ENCODE data around the gene CTDP1.
"Not testable (repeated sequence)": the region's sequence is repeated elsewhere in the genome, so short reads cannot be mapped to it uniquely, and the experiment has no call there.

Gene CTDP1

DNA sequence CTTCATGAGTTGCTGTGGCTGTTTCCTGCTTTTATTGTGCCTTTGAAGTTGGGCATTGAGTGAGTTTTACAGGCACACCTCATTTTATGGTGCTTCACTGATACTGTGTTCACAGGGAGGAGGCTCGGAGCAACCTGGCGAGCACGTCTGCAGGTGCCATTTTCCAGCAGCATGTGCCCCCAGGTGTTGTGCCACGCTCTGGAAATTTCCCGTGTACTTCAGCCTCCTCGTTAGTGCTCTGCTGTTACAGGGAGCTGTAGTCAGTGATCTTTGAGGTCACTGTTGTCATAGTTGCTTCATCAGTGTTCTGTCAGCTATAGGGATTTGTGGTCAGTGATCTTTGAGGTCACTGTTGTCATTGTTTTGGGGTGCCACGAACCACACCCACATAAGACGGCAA lies 20.1 kb downstream of the CTDP1 start:
- no peak for DNase-seq (ENCODE audit: low read depth in 1 of 2, low spot score in 1 of 2)

DNA sequence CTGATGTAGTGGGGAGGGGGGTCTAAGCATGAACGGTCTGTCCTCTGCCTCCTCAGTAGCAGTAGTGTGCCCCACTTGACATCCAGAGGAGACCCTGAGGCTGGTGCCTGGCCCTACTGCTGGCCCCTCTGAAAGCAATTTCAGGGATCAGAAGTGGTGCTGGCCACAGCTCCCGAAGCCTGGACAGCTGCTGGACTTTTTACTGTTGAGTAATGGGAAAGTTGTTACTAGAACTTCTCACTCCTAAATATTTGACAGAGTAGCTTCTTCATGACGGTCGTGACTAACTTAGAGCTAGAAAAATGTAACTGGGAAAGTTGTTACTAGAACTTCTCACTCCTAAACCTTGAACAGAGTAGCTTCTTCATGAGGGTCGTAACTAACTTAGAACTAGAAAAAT lies 23.3 kb downstream of the CTDP1 start:
- no peak for DNase-seq (ENCODE audit: low read depth in 1 of 2, low spot score in 1 of 2)

DNA sequence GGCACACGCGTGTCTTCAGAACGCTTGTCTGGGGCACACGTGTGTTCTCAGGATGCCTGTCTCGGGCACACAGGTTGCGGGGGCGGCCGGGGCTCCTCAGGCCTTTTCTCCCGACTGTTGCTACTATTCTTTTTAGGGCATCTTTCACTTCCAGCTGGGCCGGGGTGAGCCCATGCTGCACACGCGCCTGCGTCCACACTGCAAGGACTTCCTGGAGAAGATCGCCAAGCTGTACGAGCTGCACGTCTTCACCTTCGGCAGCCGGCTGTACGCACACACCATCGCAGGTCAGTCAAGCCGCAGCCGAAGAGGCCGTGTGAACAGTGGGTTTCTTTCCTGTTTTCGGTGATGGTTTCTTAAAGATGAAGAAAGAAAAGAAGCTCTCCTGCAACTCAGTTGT lies 25.0 kb downstream of the CTDP1 start:
- DNase-seq (ENCODE audit: low read depth in 1 of 2, low spot score in 1 of 2) = no peak

DNA sequence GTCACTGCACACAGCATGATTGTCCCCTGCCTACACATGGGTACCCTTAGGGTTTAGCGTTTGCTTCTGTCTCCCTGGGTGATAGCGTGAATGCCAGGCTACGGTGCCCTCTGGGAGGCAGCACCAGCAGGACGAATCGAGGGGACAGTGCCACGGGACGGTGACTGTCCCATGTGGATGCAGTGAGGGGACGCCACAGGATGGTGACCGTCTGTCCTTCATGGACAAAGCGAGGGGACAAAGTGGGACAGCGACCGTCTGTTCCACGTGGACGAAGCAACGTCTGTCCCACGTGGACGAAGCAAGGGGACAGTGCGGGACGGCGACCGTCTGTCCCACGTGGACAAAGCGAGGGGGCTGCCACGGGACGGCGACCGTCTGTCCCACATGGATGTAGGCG lies 25.7 kb downstream of the CTDP1 start:
- no peak for DNase-seq (ENCODE audit: low read depth in 1 of 2, low spot score in 1 of 2)

DNA sequence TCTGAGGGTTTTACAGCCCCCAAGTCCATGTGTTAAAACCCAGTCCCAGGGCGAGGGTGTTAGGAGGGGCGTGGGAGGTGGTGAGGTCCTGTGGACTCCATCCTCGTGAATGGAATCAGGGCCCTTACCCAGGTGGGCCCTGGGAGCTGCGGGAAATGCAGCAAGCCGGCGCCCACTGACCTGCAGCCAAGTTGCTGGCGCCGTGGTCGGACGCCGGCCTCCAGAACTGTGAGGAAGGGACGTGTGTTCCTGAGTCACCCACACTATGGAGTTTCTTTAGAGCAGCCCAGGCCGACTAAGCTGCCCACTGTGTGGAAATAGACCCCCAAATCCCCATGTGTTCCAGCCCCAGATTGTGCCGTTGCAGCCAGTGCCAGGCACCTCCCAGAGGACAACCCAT lies 26.4 kb downstream of the CTDP1 start:
- no peak for DNase-seq (ENCODE audit: low read depth in 1 of 2, low spot score in 1 of 2)

DNA sequence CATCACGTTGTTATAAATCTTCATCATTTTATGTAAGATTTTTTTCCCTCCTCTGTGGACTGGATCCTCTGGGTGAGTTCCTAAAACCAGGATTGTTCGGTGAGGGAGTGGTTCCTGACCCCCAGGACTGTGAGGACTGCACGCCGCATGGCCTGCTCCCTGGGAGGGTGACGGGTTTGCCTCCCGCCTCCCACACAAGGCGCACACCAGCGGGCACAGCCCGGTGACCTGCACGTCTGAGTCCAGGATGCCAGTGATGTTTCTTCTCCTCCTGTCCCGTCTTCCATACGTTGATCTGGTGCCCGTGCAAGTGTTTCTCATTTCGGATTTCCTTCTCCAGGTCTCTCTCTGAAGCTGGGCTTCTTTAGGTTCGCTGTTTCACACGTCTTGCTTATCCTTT lies 27.1 kb downstream of the CTDP1 start:
- DNase-seq (ENCODE audit: low read depth in 1 of 2, low spot score in 1 of 2) = no peak

DNA sequence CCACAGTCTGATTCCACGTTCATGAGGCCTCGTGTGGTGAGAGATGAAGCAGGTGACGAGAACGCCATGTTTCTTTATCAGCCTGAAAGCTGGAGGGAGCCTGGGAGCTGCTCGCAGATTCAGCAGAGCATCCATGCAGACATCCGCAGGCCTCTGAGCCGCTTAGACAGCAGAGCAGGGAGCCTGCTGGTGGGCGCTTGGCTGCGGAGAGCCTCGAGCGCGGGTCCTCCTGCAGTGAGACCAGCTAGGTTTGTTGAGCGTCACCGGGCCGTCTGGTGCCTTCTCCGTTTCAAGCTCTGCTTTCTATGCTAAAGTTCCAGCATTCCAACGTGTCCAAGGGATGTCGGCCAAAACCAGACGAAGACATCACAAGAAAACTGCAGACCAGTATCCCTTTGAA lies 27.6 kb downstream of the CTDP1 start:
- no peak for DNase-seq (ENCODE audit: low read depth in 1 of 2, low spot score in 1 of 2)

DNA sequence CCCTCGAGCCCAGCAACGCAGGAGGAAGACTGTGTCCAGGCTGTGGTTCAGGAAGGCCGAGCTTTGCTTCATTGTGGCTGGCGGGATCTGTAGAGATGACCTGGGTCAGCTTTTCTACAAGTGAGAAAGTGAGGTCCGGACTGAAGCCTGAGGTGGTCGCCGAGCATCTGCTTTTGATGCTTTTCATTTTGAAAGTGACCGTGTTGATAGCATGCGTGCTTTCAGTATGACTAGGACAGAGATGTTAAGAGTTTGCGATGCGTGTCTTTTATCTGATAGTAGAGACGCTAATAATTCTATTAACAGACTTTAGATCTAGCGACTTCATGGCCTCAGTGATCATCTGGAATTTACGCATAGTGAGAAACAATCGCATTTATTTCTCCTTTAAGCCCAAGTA lies 28.1 kb downstream of the CTDP1 start:
- DNase-seq (ENCODE audit: low read depth in 1 of 2, low spot score in 1 of 2) = no peak

DNA sequence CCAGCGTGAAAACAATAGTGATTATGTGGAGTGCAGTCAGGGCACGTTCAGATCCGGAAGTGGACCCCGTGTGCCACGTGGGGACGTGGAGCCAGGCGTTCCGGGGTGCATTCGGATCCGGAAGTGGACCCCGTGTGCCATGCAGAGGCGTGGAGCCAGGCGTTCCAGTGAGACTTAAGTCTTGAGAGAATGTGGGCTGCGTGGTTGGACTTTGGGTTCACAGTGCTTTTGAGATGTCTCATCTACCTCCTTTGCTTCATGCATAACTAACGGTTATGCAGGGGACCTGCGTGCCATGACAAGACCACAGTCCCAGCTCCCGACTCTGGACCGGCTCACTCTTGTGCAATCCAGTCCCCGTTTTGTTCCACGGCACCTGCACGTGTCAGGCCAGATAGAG lies 28.8 kb downstream of the CTDP1 start:
- DNase-seq (ENCODE audit: low read depth in 1 of 2, low spot score in 1 of 2) = no peak

DNA sequence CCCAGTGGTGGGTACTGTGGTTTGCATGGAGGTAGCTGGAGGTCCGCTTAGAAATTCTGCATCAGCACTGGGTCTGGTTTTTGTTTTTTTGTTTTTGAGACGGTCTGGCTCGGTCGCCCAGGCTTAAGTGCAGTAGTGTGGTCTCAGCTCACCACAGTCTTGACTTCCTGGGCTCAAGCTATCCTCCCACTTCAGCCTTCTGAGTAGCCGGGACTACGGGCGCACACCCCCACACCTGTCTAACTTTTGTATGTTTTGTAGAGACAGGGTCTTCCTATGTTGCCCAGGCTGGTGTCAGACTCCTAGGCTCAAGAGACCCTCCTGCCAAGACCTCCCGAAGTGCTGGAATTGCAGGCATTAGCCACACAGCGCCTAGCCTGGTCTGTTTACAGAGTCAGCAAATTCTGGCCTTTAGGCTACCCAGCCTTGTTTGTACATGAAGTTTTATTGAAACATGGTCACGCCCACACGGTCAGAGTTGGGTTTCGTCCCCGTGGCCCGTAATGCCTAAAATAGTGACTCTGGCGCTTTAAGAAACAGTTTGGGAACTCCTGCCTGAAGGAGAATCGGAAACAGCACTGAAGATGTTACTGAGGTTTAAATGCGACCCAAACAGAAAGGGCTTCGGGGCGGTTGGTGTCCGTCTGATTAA lies 32.7 kb downstream of the CTDP1 start:
- no peak for DNase-seq (ENCODE audit: low read depth in 1 of 2, low spot score in 1 of 2)

DNA sequence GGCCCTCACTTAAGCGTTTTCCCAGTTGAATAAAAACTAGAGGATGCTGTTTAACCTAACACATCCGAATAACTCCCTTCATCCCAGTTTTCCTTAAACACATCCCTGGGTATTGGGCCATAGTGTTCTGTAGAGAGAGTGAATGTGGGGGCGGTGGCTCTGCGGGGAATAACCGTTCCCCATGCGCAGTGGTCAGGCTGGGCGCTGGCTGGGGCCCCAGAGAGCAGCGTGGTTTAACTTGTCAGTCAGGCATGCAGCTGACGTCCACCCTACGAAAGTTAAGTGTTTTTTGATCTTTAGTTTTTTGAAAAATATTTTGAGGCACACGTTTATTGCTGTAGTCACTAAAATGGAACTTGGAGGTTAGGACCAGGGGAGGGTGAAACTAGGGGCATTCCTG lies 33.7 kb downstream of the CTDP1 start:
- no peak for DNase-seq (ENCODE audit: low read depth in 1 of 2, low spot score in 1 of 2)

DNA sequence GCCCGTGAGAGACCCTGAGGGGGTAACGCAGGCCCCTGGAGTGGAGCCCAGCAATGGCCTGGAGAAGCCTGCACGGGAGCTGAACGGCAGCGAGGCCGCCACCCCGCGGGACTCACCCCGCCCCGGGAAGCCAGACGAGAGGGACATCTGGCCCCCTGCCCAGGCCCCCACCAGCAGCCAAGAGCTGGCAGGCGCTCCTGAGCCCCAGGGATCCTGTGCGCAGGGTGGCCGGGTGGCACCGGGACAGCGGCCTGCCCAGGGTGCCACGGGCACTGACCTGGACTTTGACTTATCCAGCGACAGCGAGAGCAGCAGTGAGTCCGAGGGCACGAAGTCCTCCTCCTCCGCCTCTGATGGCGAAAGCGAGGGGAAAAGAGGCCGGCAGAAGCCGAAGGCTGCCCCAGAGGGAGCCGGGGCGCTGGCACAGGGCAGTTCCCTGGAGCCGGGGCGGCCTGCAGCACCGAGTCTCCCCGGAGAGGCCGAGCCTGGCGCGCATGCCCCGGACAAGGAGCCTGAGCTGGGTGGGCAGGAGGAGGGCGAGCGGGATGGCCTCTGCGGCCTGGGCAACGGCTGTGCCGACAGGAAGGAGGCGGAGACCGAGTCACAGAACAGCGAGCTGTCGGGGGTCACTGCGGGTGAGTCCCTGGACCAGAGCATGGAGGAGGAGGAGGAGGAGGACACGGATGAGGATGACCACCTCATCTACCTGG lies 35.1 kb downstream of the CTDP1 start:
- DNase-seq (ENCODE audit: low read depth in 1 of 2, low spot score in 1 of 2) = no peak

DNA sequence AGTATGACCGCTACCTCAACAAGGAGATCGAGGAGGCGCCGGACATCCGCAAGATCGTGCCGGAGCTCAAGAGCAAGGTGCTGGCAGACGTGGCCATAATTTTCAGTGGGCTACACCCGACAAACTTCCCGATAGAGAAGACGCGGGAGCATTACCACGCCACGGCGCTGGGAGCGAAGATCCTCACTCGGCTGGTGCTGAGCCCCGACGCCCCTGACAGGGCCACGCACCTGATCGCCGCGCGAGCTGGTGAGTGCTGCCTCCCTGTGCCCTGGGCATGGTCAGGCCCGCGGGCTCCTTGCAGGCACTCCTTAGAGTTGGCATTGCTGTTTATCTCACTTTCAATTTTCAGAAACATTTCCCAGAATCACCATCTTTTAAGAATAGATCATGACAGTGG lies 35.7 kb downstream of the CTDP1 start:
- DNase-seq (ENCODE audit: low read depth in 1 of 2, low spot score in 1 of 2) = no peak

DNA sequence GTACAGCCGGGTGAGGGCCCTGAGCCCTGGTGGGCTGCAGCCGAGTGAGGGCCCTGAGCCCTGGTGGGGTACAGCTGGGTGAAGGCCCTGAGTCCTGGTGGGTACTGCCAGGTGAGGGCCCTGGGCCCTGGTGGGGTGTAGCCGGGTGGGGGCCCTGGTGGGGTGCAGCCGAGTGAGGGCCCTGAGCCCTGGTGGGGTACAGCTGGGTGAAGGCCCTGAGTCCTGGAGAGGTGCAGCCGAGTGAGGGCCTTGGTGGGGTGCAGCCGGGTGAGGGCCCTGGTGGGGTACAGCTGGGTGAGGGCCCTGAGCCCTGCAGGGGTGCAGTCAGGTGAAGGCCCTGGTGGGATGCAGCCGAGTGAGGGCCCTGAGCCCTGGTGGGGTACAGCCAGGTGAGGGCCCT lies 37.5 kb downstream of the CTDP1 start:
- DNase-seq (ENCODE audit: low read depth in 1 of 2, low spot score in 1 of 2) = no peak

DNA sequence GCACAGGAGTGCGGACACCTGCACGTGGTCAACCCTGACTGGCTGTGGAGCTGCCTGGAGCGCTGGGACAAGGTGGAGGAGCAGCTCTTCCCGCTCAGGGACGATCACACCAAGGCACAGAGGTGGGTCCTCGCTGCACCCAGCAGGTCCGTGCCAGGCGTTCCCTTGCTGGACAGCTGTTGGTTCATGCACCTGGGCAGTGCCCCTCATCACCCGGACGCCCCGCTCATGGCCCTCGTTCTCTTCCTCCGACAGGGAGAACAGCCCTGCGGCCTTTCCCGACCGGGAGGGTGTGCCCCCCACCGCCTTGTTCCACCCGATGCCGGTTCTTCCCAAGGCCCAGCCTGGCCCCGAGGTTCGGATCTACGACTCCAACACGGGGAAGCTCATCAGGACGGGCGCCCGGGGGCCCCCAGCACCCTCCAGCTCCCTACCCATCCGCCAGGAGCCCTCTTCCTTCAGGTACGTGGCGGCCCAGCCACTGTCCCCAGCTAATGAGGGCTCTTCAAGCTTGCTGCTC lies 38.0 kb downstream of the CTDP1 start:
- no peak for DNase-seq (ENCODE audit: low read depth in 1 of 2, low spot score in 1 of 2)

DNA sequence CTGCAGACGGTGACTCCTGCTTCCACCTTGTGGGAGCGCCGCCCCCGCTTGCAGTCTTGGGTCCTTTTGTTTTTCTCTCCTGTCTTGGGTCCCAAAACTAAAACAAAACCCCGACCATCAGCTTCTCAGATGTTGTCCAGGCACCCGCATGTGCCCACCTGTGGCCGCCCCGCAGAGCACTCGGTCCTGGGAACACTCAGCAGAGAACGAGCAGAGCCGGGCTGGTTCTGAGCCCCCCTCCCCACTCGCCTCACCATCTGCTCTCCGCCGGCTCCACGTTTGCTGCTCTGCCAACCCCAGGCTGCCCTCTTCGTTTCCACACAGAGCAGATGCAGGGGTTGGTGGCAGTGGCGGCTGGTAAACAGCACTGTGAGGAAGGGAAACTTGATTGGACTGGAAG lies 38.5 kb downstream of the CTDP1 start:
- no peak for DNase-seq (ENCODE audit: low read depth in 1 of 2, low spot score in 1 of 2)

DNA sequence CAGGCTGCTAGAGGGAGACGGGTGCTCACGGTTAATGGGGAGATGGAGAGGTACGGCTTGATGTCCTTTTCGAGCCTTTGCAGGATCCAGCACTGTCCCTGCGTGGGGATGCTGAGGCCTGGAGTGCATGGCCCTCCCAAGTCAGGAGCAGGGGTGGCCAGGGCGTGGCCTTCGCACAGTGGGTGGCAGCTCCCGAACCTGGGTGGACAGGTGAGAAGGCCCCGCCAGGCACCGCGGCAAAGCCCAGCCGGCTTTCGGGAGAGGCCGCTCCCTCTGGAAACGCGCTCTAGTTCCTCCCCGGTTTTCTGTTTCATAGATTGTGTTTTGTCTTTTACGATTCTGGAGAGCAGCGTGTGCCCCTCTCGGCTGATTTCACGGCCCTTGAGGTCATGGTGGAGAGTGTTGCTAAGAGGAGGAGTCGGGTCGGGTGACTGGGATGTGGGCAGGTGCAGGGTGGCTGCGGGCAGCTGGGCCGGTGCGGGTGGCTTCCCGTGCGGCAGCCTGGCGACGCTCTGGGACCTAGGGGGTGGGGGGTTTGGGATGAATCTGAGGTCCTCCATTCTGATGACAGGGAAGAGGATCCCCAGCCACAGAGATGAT lies 39.4 kb downstream of the CTDP1 start:
- DNase-seq (ENCODE audit: low read depth in 1 of 2, low spot score in 1 of 2) = no peak

DNA sequence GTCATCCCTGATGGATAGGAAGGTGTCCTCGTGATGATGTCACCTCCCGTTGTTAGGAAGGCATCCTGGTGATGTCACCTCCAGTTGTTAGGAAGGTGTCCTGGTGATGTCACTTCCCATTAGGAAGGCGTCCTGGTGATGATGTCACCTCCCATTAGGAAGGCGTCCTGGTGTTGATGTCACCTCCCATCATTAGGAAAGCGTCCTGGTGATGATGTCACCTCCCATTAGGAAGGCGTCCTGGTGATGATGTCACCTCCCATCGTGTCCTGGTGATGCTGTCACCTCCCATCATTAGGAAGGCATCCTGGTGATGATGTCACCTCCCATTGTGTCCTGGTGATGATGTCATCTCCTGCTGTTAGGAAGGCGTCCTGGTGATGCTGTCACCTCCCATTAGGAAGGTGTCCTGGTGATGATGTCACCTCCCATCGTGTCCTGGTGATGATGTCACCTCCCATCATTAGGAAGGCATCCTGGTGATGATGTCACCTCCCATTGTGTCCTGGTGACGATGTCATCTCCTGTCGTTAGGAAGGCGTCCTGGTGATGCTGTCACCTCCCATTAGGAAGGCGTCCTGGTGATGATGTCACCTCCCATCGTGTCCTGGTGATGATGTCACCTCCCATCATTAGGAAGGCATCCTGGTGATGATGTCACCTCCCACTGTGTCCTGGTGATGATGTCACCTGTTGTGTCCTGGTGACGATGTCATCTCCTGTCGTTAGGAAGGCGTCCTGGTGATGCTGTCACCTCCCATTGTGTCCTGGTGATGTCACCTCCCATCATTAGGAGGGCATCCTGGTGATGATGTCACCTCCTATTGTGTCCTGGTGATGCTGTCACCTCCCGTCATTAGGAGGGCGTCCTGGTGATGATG lies 40.1 kb downstream of the CTDP1 start:
- not testable (repeated sequence) for DNase-seq (ENCODE audit: low read depth in 1 of 2, low spot score in 1 of 2)

DNA sequence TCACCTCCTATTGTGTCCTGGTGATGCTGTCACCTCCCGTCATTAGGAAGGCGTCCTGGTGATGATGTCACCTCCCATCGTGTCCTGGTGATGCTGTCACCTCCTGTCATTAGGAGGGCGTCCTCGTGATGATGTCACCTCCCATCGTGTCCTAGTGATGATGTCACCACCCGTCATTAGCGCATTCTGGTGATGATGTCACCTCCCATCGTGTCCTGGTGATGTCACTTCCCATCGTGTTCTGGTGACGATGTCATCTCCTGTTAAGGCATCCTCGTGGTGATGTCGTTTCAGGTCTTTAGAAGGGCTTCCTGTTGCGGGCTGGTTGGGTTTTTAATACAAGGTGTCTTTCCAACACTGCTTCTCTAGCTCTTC lies 40.7 kb downstream of the CTDP1 start:
- DNase-seq (ENCODE audit: low read depth in 1 of 2, low spot score in 1 of 2) = no peak

DNA sequence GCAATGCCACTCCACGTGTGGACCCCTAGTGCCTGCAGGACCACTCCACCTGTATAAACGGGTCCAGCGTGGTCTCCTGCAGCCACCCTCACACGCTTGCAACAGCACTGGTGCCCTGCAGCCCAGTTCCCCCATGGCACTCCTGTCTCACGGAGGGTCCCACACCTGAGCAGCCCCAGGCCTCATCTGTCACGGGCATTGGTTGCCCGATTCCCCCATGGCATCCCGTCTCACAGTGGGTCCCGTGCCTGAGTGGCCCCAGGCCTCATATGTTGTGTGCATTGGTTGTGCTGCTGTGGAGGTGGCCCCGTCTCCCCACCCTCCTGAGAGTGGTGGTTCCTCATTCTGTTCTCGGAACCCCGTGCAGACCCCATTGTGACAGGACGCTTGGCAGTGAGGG lies 43.4 kb downstream of the CTDP1 start:
- DNase-seq (ENCODE audit: low read depth in 1 of 2, low spot score in 1 of 2) = no peak

DNA sequence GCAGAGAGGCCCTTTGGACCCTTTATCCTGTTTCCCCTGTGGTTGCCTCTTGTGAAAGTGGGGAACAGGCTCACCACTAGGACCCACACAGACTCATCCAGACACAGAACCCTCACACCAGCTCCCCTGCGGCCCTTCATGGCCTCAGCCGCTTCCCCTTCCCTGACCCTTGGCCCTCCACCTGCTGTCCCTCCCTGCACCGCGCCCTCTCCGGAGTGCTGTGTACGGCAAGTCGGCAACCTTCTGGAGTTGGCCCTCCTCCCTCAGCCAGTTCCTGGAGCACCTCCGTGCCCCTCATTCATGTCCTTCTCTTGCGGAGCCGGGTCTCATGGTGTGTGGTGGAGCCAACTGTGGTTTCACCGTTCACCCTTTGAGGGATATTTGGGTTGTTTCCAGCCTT lies 44.0 kb downstream of the CTDP1 start:
- DNase-seq (ENCODE audit: low read depth in 1 of 2, low spot score in 1 of 2) = no peak

Measured in stimulated activated CD4-positive, alpha-beta T cell treated with anti-CD3 and anti-CD28 coated beads, Interleukin-15, amount 100 ng/mL, for 1 hour (primary cell).